GM23338 (cell line): ENCODE data around the gene SEMA4C. TPM values are rescaled to one million over a fixed set of nuclear protein-coding genes. Genes with fewer than 3 reads are reported as not detected.

ENCODE experiments used
- ATAC-seq: fragments of 200-7000 bp; cut with Tn5 transposase; 3 replicates; pipeline ENCODE4 v1.9.1; 2020
- DNase-seq: peaks from one replicate; pipeline ENCODE4 v3.0.0-alpha.2; 2015; ENCODE audit warnings: low spot score
- H2AFZ ChIP-seq: fragments of 200-600 bp; sonication (generic); 2 replicates; pipeline ENCODE4 v1.8.0; 2016; ENCODE audit warnings: antibody characterized with exemption, mild to moderate bottlenecking, moderate library complexity
- H3F3A ChIP-seq: fragments of 200-600 bp; sonication (generic); replicated peaks from 2 replicates; pipeline ENCODE4 v1.8.0; 2017; ENCODE audit warnings: antibody characterized with exemption, mixed run types, low read depth
- H3K27ac ChIP-seq: fragments of 200-600 bp; sonication (generic); 2 replicates; pipeline ENCODE4 v1.6.1; 2016; ENCODE audit warnings: low read depth
- H3K27me3 ChIP-seq: fragments of 200-600 bp; sonication (generic); 2 replicates; pipeline ENCODE4 v1.8.0; 2016; ENCODE audit warnings: mild to moderate bottlenecking, mixed run types, moderate library complexity; ENCODE audit not compliant: insufficient read depth
- H3K36me3 ChIP-seq: fragments of 200-600 bp; sonication (generic); 2 replicates; pipeline ENCODE4 v1.8.0; 2016; ENCODE audit warnings: mild to moderate bottlenecking; ENCODE audit not compliant: insufficient read depth
- H3K4me1 ChIP-seq: fragments of 200-600 bp; sonication (generic); 2 replicates; pipeline ENCODE4 v1.8.0; 2016; ENCODE audit warnings: mild to moderate bottlenecking, moderate library complexity; ENCODE audit not compliant: insufficient read depth
- H3K4me2 ChIP-seq: fragments of 200-600 bp; sonication (generic); 2 replicates; pipeline ENCODE4 v1.7.1; 2017; ENCODE audit warnings: mixed run types
- H3K4me3 ChIP-seq: fragments of 200-600 bp; sonication (generic); 2 replicates; pipeline ENCODE4 v1.6.1; 2016; ENCODE audit warnings: mixed run types
- H3K79me2 ChIP-seq: fragments of 200-600 bp; sonication (generic); replicated peaks from 2 replicates; pipeline ENCODE4 v1.8.0; 2017; ENCODE audit warnings: mild to moderate bottlenecking; ENCODE audit not compliant: insufficient read depth
- H3K9me2 ChIP-seq: fragments of 200-600 bp; sonication (generic); 2 replicates; pipeline ENCODE4 v1.8.0; 2017; ENCODE audit not compliant: insufficient read depth
- H4K20me1 ChIP-seq: fragments of 200-600 bp; sonication (generic); replicated peaks from 2 replicates; pipeline ENCODE4 v1.8.0; 2017; ENCODE audit warnings: mild to moderate bottlenecking; ENCODE audit not compliant: insufficient read depth
- H3K27ac Mint-ChIP-seq: 2 replicates; pipeline ENCODE4 v1.8.0; 2020; ENCODE audit warnings: inconsistent platforms, mild to moderate bottlenecking, moderate library complexity, mixed read lengths
- H3K27me3 Mint-ChIP-seq: 3 replicates; pipeline ENCODE4 v1.8.0; 2022; ENCODE audit warnings: low read depth, mild to moderate bottlenecking, moderate library complexity, mixed read lengths, inconsistent platforms; ENCODE audit not compliant: insufficient read depth, poor library complexity
- H3K36me3 Mint-ChIP-seq: 3 replicates; pipeline ENCODE4 v1.8.0; 2021; ENCODE audit warnings: low read depth, mild to moderate bottlenecking, inconsistent platforms, moderate library complexity, mixed read lengths
- H3K4me1 Mint-ChIP-seq: 3 replicates; pipeline ENCODE4 v1.8.0; 2020; ENCODE audit warnings: mild to moderate bottlenecking, inconsistent platforms, mixed read lengths
- H3K4me3 Mint-ChIP-seq: 3 replicates; pipeline ENCODE4 v1.8.0; 2021; ENCODE audit warnings: moderate library complexity, mild to moderate bottlenecking, inconsistent platforms, mixed read lengths
- H3K9me3 Mint-ChIP-seq: 3 replicates; pipeline ENCODE4 v1.8.0; 2020; ENCODE audit warnings: moderate library complexity, mild to moderate bottlenecking, inconsistent platforms, mixed read lengths
- EZH2phosphoT487 ChIP-seq: fragments of 200-600 bp; sonication (generic); IDR thresholded peaks from one replicate; pipeline ENCODE4 v1.8.1; 2018; ENCODE audit warnings: antibody characterized with exemption; ENCODE audit not compliant: unreplicated experiment
- JUNB ChIP-seq: IDR thresholded peaks from one replicate; pipeline ENCODE4 v1.6.1; 2016; ENCODE audit warnings: antibody characterized with exemption; ENCODE audit not compliant: unreplicated experiment
- POLR2AphosphoS5 ChIP-seq: IDR thresholded peaks from 2 replicates; pipeline ENCODE4 v1.6.1; 2016; ENCODE audit warnings: antibody characterized with exemption, low read depth
- REST ChIP-seq: IDR thresholded peaks from one replicate; pipeline ENCODE4 v1.6.1; 2018; ENCODE audit warnings: antibody characterized with exemption; ENCODE audit not compliant: unreplicated experiment
- STAT1 ChIP-seq: IDR thresholded peaks from one replicate; pipeline ENCODE4 v1.6.1; 2016; ENCODE audit warnings: antibody characterized with exemption; ENCODE audit not compliant: unreplicated experiment
- ZNF462 ChIP-seq: fragments of 250-450 bp; sonication (Bioruptor Pico); IDR thresholded peaks from 2 replicates; pipeline ENCODE4 v1.5.0; 2020; ENCODE audit warnings: mild to moderate bottlenecking, moderate library complexity
- polyA plus RNA-seq: library from polyadenylated mRNA; unstranded; fragments of >200 nt; fragmentation: Nextera tagmentation; extraction: Ambion mirVana; gene quantifications from 2 replicates; pipeline ENCODE4 v1.2.1, GENCODE V29; 2016
- total RNA-seq: library from RNA; depleted of rRNA; stranded (reverse); fragments of >200 nt; shearing (Covaris generic); gene quantifications from 2 replicates; pipeline ENCODE4 v1.2.3, GENCODE V29; 2014
- TF ChIP-seq, protein P1 (sequence below), 2 experiments: fragments of 200-600 bp in 1 of 2; sonication (generic) in 1 of 2; conservative IDR thresholded peaks; 2 replicates each; pipeline versions ENCODE4 v1.5.1 to v1.6.1; 2016 to 2017; ENCODE audit warnings: antibody characterized with exemption in 2 of 2, low read depth in 2 of 2, mild to moderate bottlenecking in 2 of 2, moderate library complexity in 1 of 2

The SEMA4C gene
- total and polyA plus RNA-seq, 2 experiments from 2014 or later: 16.8 to 80.7 TPM

GRCh38 chr2:96864343-96865091 lies 5.4 kb downstream of the SEMA4C start:
- no peak overlapping the region for H2AFZ ChIP-seq
- no peak for TF ChIP-seq REST
- TF ChIP-seq POLR2AphosphoS5: no peak
- no peak for TF ChIP-seq STAT1
- no peak for TF ChIP-seq EZH2phosphoT487
- TF ChIP-seq JUNB: no peak
- no peak for TF ChIP-seq ZNF462
- TF ChIP-seq, protein P1, sequence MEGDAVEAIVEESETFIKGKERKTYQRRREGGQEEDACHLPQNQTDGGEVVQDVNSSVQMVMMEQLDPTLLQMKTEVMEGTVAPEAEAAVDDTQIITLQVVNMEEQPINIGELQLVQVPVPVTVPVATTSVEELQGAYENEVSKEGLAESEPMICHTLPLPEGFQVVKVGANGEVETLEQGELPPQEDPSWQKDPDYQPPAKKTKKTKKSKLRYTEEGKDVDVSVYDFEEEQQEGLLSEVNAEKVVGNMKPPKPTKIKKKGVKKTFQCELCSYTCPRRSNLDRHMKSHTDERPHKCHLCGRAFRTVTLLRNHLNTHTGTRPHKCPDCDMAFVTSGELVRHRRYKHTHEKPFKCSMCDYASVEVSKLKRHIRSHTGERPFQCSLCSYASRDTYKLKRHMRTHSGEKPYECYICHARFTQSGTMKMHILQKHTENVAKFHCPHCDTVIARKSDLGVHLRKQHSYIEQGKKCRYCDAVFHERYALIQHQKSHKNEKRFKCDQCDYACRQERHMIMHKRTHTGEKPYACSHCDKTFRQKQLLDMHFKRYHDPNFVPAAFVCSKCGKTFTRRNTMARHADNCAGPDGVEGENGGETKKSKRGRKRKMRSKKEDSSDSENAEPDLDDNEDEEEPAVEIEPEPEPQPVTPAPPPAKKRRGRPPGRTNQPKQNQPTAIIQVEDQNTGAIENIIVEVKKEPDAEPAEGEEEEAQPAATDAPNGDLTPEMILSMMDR (conservative IDR thresholded peaks at IDR 0.05; ENCODE audit: low read depth in 2 of 2): no peak
- H4K20me1 ChIP-seq: no peaks in the 10 kb centered on the region; the same call in none of the 2 replicates
- Mint-ChIP-seq H3K4me3 (no peak overlapping the region), H3K27me3 (peaks cover 11% of the 10 kb centered on the region), H3K36me3 (peaks cover 71% of the 10 kb centered on the region), H3K4me1 (peaks cover 19% of the 10 kb centered on the region), H3K27ac (no peak overlapping the region), H3K9me3 (no peaks in the 10 kb centered on the region; the same call in 2 of the 3 replicates)
- H3K4me3 ChIP-seq: no peak overlapping the region
- peaks cover 10% of the 10 kb centered on the region for H3F3A ChIP-seq
- no peak overlapping the region for H3K27ac ChIP-seq
- peaks cover 30% of the 10 kb centered on the region; the same call in 1 of the 2 replicates for H3K36me3 ChIP-seq
- H3K4me2 ChIP-seq: no peak overlapping the region
- ATAC-seq (no peak), DNase-seq (no peak)
- peaks cover 10% of the 10 kb centered on the region for H3K4me1 ChIP-seq
- H3K27me3 ChIP-seq: no peaks in the 10 kb centered on the region
- no peaks in the 10 kb centered on the region for H3K9me2 ChIP-seq
- H3K79me2 ChIP-seq: peaks cover 36% of the 10 kb centered on the region
